MCF 10A (cell line): ENCODE results near the gene TRANK1. TPM values are rescaled to one million over a fixed set of nuclear protein-coding genes. Genes with fewer than 3 reads are reported as not detected.
A peak's percentile ranks its signal among the peaks of the same experiment; 100 is the strongest.
"Not testable (repeated sequence)": the region's sequence is repeated elsewhere in the genome, so short reads cannot be mapped to it uniquely, and the experiment has no call there.

Experiments
- BruUV-seq: library from RNA; stranded (reverse); fragments of 400-500 nt; replicated peaks from 2 replicates; lab custom pipeline; 2021; lab: Mats Ljungman, UMichigan
- CTCF ChIA-PET: fragments of 300-600 bp; sonication (Branson Sonifier 250); formaldehyde crosslinking; extraction: SDS; loops from one replicate; lab custom pipeline; 2021; ENCODE audit warnings: antibody characterized with exemption, inconsistent platforms; lab: Yijun Ruan, JAX
- POLR2A ChIA-PET: fragments of 300-600, 350-650 bp; sonication (Branson Sonifier 250); formaldehyde crosslinking; extraction: SDS; loops from one replicate; lab custom pipeline; 2020; ENCODE audit warnings: antibody characterized with exemption, inconsistent platforms; lab: Yijun Ruan, JAX
- DNase-seq: peaks from one replicate; pipeline ENCODE4 v3.0.0-alpha.2; 2018; ENCODE audit not compliant: unreplicated experiment
- H3K27ac Mint-ChIP-seq: one replicate; pipeline ENCODE4 v1.8.0; 2022; ENCODE audit warnings: mild to moderate bottlenecking, low read depth, mixed read lengths; ENCODE audit not compliant: unreplicated experiment
- H3K27me3 Mint-ChIP-seq: one replicate; pipeline ENCODE4 v1.8.0; 2022; ENCODE audit warnings: mixed read lengths; ENCODE audit not compliant: insufficient read depth, unreplicated experiment
- H3K36me3 Mint-ChIP-seq: one replicate; pipeline ENCODE4 v1.8.0; 2022; ENCODE audit warnings: mild to moderate bottlenecking, moderate library complexity, mixed read lengths; ENCODE audit not compliant: insufficient read depth, unreplicated experiment
- H3K4me1 Mint-ChIP-seq: one replicate; pipeline ENCODE4 v1.8.0; 2022; ENCODE audit warnings: mixed read lengths; ENCODE audit not compliant: insufficient read depth, unreplicated experiment
- H3K4me3 Mint-ChIP-seq: one replicate; pipeline ENCODE4 v1.8.0; 2022; ENCODE audit warnings: mild to moderate bottlenecking, moderate library complexity, mixed read lengths; ENCODE audit not compliant: unreplicated experiment
- H3K9me3 Mint-ChIP-seq: one replicate; pipeline ENCODE4 v1.8.0; 2022; ENCODE audit warnings: mixed read lengths; ENCODE audit not compliant: unreplicated experiment
- CTCF ChIP-seq: fragments of 200-600 bp; IDR thresholded peaks from one replicate; pipeline ENCODE4 v1.8.0; 2022; ENCODE audit warnings: antibody characterized with exemption, mild to moderate bottlenecking; ENCODE audit not compliant: unreplicated experiment
- intact Hi-C: fragments of 100-400 bp; cut with micrococcal nuclease; formaldehyde crosslinking; loops from 2 replicates; pipeline ENCODE4 v1.14.1; 2022
- total RNA-seq: library from RNA; stranded (reverse); gene quantifications from 2 replicates; pipeline ENCODE4 v1.2.3, GENCODE V29; 2022

TRANK1 gene
- total RNA-seq, 1 experiment from 2014 or later: 4.7 TPM

- ChIA-PET POLR2A (interaction anchor here (0.7 kb wide), 1 partner anchor 22 kb away, joined by 3 read pairs; no protein-coding TSS in a partner anchor), CTCF (interaction anchor here (0.5 to 1.4 kb wide), 2 partner anchors 42 to 72 kb away, joined by 3 to 4 read pairs; no protein-coding TSS in a partner anchor)
- Mint-ChIP-seq H3K4me3 (no peak overlapping the region), H3K9me3 (no peaks in the 10 kb centered on the region), H3K27me3 (no peaks in the 10 kb centered on the region), H3K36me3 (no peaks in the 10 kb centered on the region), H3K4me1 (no peaks in the 10 kb centered on the region), H3K27ac (no peak overlapping the region)
- no peak for DNase-seq
- intact Hi-C loops: no loop called here
- TF ChIP-seq CTCF: no peak
- BruUV-seq: no TSS peak
These were observed 3.7 kb downstream of the TRANK1 start for GRCh38 chr3:36941162-36941561.

- H3K4me3 Mint-ChIP-seq: no peak overlapping the region
- H3K27me3 Mint-ChIP-seq: no peaks in the 10 kb centered on the region
- no peaks in the 10 kb centered on the region for H3K36me3 Mint-ChIP-seq
- no TSS peak for BruUV-seq
- DNase-seq: no peak
- H3K4me1 Mint-ChIP-seq: peaks cover 7% of the 10 kb centered on the region
- intact Hi-C loops: no loop called here
- POLR2A ChIA-PET: no interaction called here
- H3K9me3 Mint-ChIP-seq: no peaks in the 10 kb centered on the region
- no peak for TF ChIP-seq CTCF
- CTCF ChIA-PET: interaction anchor here (1.0 to 3.0 kb wide), 2 partner anchors 12 to 21 kb away, joined by 4 to 11 read pairs; no protein-coding TSS in a partner anchor
- H3K27ac Mint-ChIP-seq: no peak overlapping the region
These were observed 7.4 kb downstream of the TRANK1 start for GRCh38 chr3:36937492-36937891.

- no peak overlapping the region for H3K4me3 Mint-ChIP-seq
- ChIA-PET CTCF (interaction anchor here (1.0 to 3.6 kb wide), 3 partner anchors 9 to 64 kb away, joined by 3 to 19 read pairs (median 4); no protein-coding TSS in a partner anchor), POLR2A (interaction anchor here (0.5 to 0.7 kb wide), 3 partner anchors 29 to 803 kb away, joined by 3 read pairs; no protein-coding TSS in a partner anchor)
- DNase-seq: no peak
- peak overlapping the region; percentile 98 for H3K27ac Mint-ChIP-seq
- no peaks in the 10 kb centered on the region for H3K27me3 Mint-ChIP-seq
- H3K36me3 Mint-ChIP-seq: no peaks in the 10 kb centered on the region
- H3K4me1 Mint-ChIP-seq: peaks cover 9% of the 10 kb centered on the region
- no peaks in the 10 kb centered on the region for H3K9me3 Mint-ChIP-seq
- BruUV-seq: no TSS peak
- TF ChIP-seq CTCF: no peak
- intact Hi-C loops: no loop called here
These were observed 11.1 kb downstream of the TRANK1 start for GRCh38 chr3:36933540-36934296.

- DNase-seq, H3K9me3 Mint-ChIP-seq, H3K27me3 Mint-ChIP-seq, BruUV-seq, H3K27ac Mint-ChIP-seq, H3K4me3 Mint-ChIP-seq, H3K4me1 Mint-ChIP-seq, H3K36me3 Mint-ChIP-seq, intact Hi-C loops: not testable (repeated sequence)
- ChIA-PET CTCF (interaction anchor here (1.0 kb wide), 1 partner anchor 27 kb away, joined by 3 read pairs; no protein-coding TSS in a partner anchor), POLR2A (interaction anchor here (1.0 kb wide), 1 partner anchor 22 kb away, joined by 3 read pairs; no protein-coding TSS in a partner anchor)
These were observed 13.4 kb downstream of the TRANK1 start for GRCh38 chr3:36931424-36931823.
